ENCODE results near the gene ADGRA3. TPM values are rescaled to one million over a fixed set of nuclear protein-coding genes. Genes with fewer than 3 reads are reported as not detected.

Gene ADGRA3
- polyA plus RNA-seq, 1 experiment = 36.0 TPM

GRCh38 chr4:22493523-22493922, 22.3 kb downstream of the ADGRA3 start:
- H3K9me3 ChIP-seq (ENCODE audit: control insufficient read depth, insufficient read depth, low read length) = no peaks in the 10 kb centered on the region
- DNase-seq (ENCODE audit: low read depth, low spot score) = no peak
- no peak for TF ChIP-seq CTCF (IDR thresholded peaks at IDR 0.05; ENCODE audit: low read depth, low read length)
- no peak overlapping the region for H3K4me3 ChIP-seq (ENCODE audit: low read depth, low read length)
- no peak overlapping the region for H3K27ac ChIP-seq (ENCODE audit: low read depth, low read length)
- H3K27me3 ChIP-seq (ENCODE audit: control insufficient read depth, insufficient read depth, low read length) = no peaks in the 10 kb centered on the region
- POLR2A ChIA-PET = no interaction called here
- CTCF ChIA-PET = no interaction called here

GRCh38 chr4:22492987-22493386, 22.9 kb downstream of the ADGRA3 start:
- DNase-seq (ENCODE audit: low read depth, low spot score) = no peak
- Histone ChIP-seq H3K27me3 (ENCODE audit: control insufficient read depth, insufficient read depth, low read length) (no peaks in the 10 kb centered on the region), H3K27ac (ENCODE audit: low read depth, low read length) (no peak overlapping the region), H3K4me3 (ENCODE audit: low read depth, low read length) (no peak overlapping the region), H3K9me3 (ENCODE audit: control insufficient read depth, insufficient read depth, low read length) (no peaks in the 10 kb centered on the region)
- ChIA-PET POLR2A (interaction anchor here (0.5 to 1.4 kb wide), 2 partner anchors 14 to 17 kb away, joined by 3 to 4 read pairs; no protein-coding TSS in a partner anchor), CTCF (no interaction called here)
- no peak for TF ChIP-seq CTCF (IDR thresholded peaks at IDR 0.05; ENCODE audit: low read depth, low read length)

- no peak overlapping the region for H3K27ac ChIP-seq (ENCODE audit: low read depth, low read length)
- no peak overlapping the region for H3K4me3 ChIP-seq (ENCODE audit: low read depth, low read length)
- no peaks in the 10 kb centered on the region for H3K27me3 ChIP-seq (ENCODE audit: control insufficient read depth, insufficient read depth, low read length)
- DNase-seq (ENCODE audit: low read depth, low spot score) = no peak
- ChIA-PET CTCF (interaction anchor here (1.0 kb wide), 1 partner anchor 10 kb away, joined by 3 read pairs; no protein-coding TSS in a partner anchor), POLR2A (interaction anchor here (1.4 kb wide), 1 partner anchor 15 kb away, joined by 3 read pairs; no protein-coding TSS in a partner anchor)
- no peaks in the 10 kb centered on the region for H3K9me3 ChIP-seq (ENCODE audit: control insufficient read depth, insufficient read depth, low read length)
- no peak for TF ChIP-seq CTCF (IDR thresholded peaks at IDR 0.05; ENCODE audit: low read depth, low read length)
Observed at GRCh38 chr4:22491939-22492338, 23.9 kb downstream of the ADGRA3 start.

- POLR2A ChIA-PET = interaction anchor here (0.6 kb wide), 1 partner anchor 8 kb away, joined by 4 read pairs; no protein-coding TSS in a partner anchor
- no peak overlapping the region for H3K4me3 ChIP-seq (ENCODE audit: low read depth, low read length)
- no peak for TF ChIP-seq CTCF (IDR thresholded peaks at IDR 0.05; ENCODE audit: low read depth, low read length)
- H3K27ac ChIP-seq (ENCODE audit: low read depth, low read length) = no peak overlapping the region
- H3K9me3 ChIP-seq (ENCODE audit: control insufficient read depth, insufficient read depth, low read length) = no peaks in the 10 kb centered on the region
- CTCF ChIA-PET = interaction anchor here (1.0 kb wide), 1 partner anchor 8 kb away, joined by 3 read pairs; no protein-coding TSS in a partner anchor
- no peak for DNase-seq (ENCODE audit: low read depth, low spot score)
- H3K27me3 ChIP-seq (ENCODE audit: control insufficient read depth, insufficient read depth, low read length) = no peaks in the 10 kb centered on the region
Observed at GRCh38 chr4:22490718-22491315, 25.0 kb downstream of the ADGRA3 start.

GRCh38 chr4:22488106-22488505, 27.8 kb downstream of the ADGRA3 start:
- no peak for DNase-seq (ENCODE audit: low read depth, low spot score)
- no peak overlapping the region for H3K4me3 ChIP-seq (ENCODE audit: low read depth, low read length)
- POLR2A ChIA-PET = no interaction called here
- CTCF ChIA-PET = no interaction called here
- H3K27ac ChIP-seq (ENCODE audit: low read depth, low read length) = no peak overlapping the region
- H3K9me3 ChIP-seq (ENCODE audit: control insufficient read depth, insufficient read depth, low read length) = no peaks in the 10 kb centered on the region
- H3K27me3 ChIP-seq (ENCODE audit: control insufficient read depth, insufficient read depth, low read length) = no peaks in the 10 kb centered on the region
- TF ChIP-seq CTCF (IDR thresholded peaks at IDR 0.05; ENCODE audit: low read depth, low read length) = no peak

Data from AG04450 (cell line).